ENCODE data around the gene RAN. TPM values are rescaled to one million over a fixed set of nuclear protein-coding genes. Genes with fewer than 3 reads are reported as not detected.

The RAN gene
- polyA plus RNA-seq, 1 donor from 2014 or later: 616 TPM

DNA sequence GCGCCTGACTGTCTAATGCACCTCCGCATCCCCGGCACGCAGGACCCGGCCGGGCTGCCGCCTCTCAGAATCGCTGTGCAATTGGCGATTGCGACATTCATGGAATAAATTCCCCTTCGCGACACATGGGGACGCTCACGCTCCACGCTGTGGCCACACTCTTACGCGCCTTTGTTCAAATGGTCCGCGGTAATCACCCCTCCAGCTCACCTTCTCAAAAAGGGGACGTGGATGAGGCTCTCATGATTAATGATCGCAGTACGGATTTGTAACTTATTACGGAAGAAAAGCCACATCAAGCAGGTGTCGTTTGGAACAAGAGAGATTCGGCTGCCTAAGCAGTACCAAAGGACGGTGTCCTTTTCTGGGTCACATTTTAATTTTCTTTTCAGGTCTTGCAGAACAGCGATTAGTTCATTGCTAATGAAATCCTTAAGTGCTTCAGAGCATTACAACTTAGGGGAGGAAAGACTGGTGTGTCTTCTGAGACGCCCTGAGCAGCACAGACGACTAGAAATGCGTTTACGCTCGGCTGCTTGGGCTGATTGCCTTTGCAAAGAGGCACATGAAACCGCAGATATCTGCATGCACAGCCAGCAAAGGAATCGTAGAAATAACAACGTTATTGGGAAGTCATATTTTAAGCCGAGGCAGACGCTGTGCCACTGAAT lies 44.5 kb downstream of the RAN start:
- Histone ChIP-seq H3F3A (ENCODE audit: insufficient read depth, low read length, poor library complexity, severe bottlenecking) (no peaks in the 10 kb centered on the region), H3K36me3 (ENCODE audit: insufficient read depth, low read length) (no peaks in the 10 kb centered on the region), H3K9me2 (ENCODE audit: insufficient read depth, low read length) (no peaks in the 10 kb centered on the region), H3K9me3 (ENCODE audit: low read length) (peaks cover 4% of the 10 kb centered on the region), H3K9ac (ENCODE audit: low read length) (peak overlapping the region; percentile 62), H2AFZ (ENCODE audit: low read depth, low read length) (peak overlapping the region; percentile 48), H3K27ac (ENCODE audit: low read length) (peak overlapping the region; percentile 80), H3K4me3 (ENCODE audit: low read length) (peak overlapping the region; percentile 54), H3K27me3 (ENCODE audit: insufficient read depth, low read depth, low read length) (no peaks in the 10 kb centered on the region), H3K4me2 (ENCODE audit: low read length) (peak overlapping the region; percentile 79), H4K20me1 (ENCODE audit: insufficient read depth) (no peaks in the 10 kb centered on the region), H3K79me2 (replicated peaks; ENCODE audit: insufficient read depth, low read length) (no peaks in the 10 kb centered on the region)
- TF ChIP-seq, protein P1, sequence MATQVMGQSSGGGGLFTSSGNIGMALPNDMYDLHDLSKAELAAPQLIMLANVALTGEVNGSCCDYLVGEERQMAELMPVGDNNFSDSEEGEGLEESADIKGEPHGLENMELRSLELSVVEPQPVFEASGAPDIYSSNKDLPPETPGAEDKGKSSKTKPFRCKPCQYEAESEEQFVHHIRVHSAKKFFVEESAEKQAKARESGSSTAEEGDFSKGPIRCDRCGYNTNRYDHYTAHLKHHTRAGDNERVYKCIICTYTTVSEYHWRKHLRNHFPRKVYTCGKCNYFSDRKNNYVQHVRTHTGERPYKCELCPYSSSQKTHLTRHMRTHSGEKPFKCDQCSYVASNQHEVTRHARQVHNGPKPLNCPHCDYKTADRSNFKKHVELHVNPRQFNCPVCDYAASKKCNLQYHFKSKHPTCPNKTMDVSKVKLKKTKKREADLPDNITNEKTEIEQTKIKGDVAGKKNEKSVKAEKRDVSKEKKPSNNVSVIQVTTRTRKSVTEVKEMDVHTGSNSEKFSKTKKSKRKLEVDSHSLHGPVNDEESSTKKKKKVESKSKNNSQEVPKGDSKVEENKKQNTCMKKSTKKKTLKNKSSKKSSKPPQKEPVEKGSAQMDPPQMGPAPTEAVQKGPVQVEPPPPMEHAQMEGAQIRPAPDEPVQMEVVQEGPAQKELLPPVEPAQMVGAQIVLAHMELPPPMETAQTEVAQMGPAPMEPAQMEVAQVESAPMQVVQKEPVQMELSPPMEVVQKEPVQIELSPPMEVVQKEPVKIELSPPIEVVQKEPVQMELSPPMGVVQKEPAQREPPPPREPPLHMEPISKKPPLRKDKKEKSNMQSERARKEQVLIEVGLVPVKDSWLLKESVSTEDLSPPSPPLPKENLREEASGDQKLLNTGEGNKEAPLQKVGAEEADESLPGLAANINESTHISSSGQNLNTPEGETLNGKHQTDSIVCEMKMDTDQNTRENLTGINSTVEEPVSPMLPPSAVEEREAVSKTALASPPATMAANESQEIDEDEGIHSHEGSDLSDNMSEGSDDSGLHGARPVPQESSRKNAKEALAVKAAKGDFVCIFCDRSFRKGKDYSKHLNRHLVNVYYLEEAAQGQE (IDR thresholded peaks at IDR 0.05; ENCODE audit: borderline replicate concordance): no peak
- TF ChIP-seq SMC3 (conservative IDR thresholded peaks at IDR 0.05; ENCODE audit: poor library complexity) (peak; percentile 95), EP300 (conservative IDR thresholded peaks at IDR 0.05; ENCODE audit: poor library complexity, severe bottlenecking) (peak; percentile 51), POLR2AphosphoS5 (IDR thresholded peaks at IDR 0.05) (peak; percentile 12), MXI1 (conservative IDR thresholded peaks at IDR 0.05; ENCODE audit: poor library complexity, severe bottlenecking) (peak; percentile 66), EZH2 (IDR thresholded peaks at IDR 0.05; ENCODE audit: borderline replicate concordance, insufficient read depth, low read length, poor library complexity, severe bottlenecking) (no peak), TAF1 (IDR thresholded peaks at IDR 0.05; ENCODE audit: low read depth) (no peak), RAD21 (conservative IDR thresholded peaks at IDR 0.05) (peak; percentile 99)
- TF ChIP-seq, protein P2, sequence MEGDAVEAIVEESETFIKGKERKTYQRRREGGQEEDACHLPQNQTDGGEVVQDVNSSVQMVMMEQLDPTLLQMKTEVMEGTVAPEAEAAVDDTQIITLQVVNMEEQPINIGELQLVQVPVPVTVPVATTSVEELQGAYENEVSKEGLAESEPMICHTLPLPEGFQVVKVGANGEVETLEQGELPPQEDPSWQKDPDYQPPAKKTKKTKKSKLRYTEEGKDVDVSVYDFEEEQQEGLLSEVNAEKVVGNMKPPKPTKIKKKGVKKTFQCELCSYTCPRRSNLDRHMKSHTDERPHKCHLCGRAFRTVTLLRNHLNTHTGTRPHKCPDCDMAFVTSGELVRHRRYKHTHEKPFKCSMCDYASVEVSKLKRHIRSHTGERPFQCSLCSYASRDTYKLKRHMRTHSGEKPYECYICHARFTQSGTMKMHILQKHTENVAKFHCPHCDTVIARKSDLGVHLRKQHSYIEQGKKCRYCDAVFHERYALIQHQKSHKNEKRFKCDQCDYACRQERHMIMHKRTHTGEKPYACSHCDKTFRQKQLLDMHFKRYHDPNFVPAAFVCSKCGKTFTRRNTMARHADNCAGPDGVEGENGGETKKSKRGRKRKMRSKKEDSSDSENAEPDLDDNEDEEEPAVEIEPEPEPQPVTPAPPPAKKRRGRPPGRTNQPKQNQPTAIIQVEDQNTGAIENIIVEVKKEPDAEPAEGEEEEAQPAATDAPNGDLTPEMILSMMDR (IDR thresholded peaks at IDR 0.05; ENCODE audit: poor library complexity, severe bottlenecking): peak; percentile 98

DNA sequence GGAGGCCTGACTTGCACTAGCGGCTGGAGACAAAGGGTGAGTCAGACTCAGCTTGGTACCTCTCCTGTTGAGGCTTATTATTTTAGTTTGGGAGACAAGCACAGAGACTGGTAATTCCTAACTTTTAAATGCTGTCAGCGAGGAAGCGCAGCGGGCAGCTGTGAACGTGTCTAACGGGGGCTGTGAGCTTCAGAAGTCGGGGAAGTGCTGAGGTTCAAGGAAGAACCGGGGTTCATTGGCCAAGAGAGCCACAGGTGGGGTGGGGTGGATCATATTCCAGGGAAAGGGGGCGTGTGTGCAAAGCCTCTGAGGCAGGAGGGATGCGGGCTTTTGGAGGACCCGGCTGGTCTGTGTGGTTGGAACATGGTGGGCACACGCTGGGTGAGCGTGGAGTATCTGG lies 45.7 kb downstream of the RAN start:
- no peaks in the 10 kb centered on the region for H3K27me3 ChIP-seq (ENCODE audit: insufficient read depth, low read depth, low read length)
- no peak overlapping the region for H3K4me2 ChIP-seq (ENCODE audit: low read length)
- H3K27ac ChIP-seq (ENCODE audit: low read length): peak overlapping the region; percentile 80
- no peaks in the 10 kb centered on the region for H3F3A ChIP-seq (ENCODE audit: insufficient read depth, low read length, poor library complexity, severe bottlenecking)
- no peaks in the 10 kb centered on the region for H3K9me3 ChIP-seq (ENCODE audit: low read length)
- H2AFZ ChIP-seq (ENCODE audit: low read depth, low read length): no peak overlapping the region
- TF ChIP-seq EZH2 (IDR thresholded peaks at IDR 0.05; ENCODE audit: borderline replicate concordance, insufficient read depth, low read length, poor library complexity, severe bottlenecking) (no peak), EP300 (conservative IDR thresholded peaks at IDR 0.05; ENCODE audit: poor library complexity, severe bottlenecking) (no peak), SMC3 (conservative IDR thresholded peaks at IDR 0.05; ENCODE audit: poor library complexity) (no peak), TAF1 (IDR thresholded peaks at IDR 0.05; ENCODE audit: low read depth) (no peak)
- no peaks in the 10 kb centered on the region for H3K79me2 ChIP-seq (replicated peaks; ENCODE audit: insufficient read depth, low read length)
- H3K9me2 ChIP-seq (ENCODE audit: insufficient read depth, low read length): no peaks in the 10 kb centered on the region
- no peaks in the 10 kb centered on the region for H3K36me3 ChIP-seq (ENCODE audit: insufficient read depth, low read length)
- H3K9ac ChIP-seq (ENCODE audit: low read length): peak overlapping the region; percentile 62
- no peak overlapping the region for H3K4me3 ChIP-seq (ENCODE audit: low read length)
- H4K20me1 ChIP-seq (ENCODE audit: insufficient read depth): no peaks in the 10 kb centered on the region
